ENCODE data around the gene CELSR2. TPM values are rescaled to one million over a fixed set of nuclear protein-coding genes. Genes with fewer than 3 reads are reported as not detected.
A peak's percentile ranks its signal among the peaks of the same experiment; 100 is the strongest.
"Not testable (repeated sequence)": the region's sequence is repeated elsewhere in the genome, so short reads cannot be mapped to it uniquely, and the experiment has no call there.

Gene CELSR2
- total RNA-seq, 1 experiment from 2014 or later, result 0.11 TPM

- no peak overlapping the region for H3K4me3 ChIP-seq
- H3K36me3 ChIP-seq, result peaks cover 45% of the 10 kb centered on the region
- no peak overlapping the region for H3K27ac ChIP-seq
- DNase-seq (ENCODE audit: low read depth in 1 of 2, low spot score in 2 of 2), result peak; percentile 62 to 77
- H3K4me1 ChIP-seq (replicated peaks), result peaks cover 47% of the 10 kb centered on the region
- no peaks in the 10 kb centered on the region for H3K27me3 ChIP-seq (replicated peaks)
- no peaks in the 10 kb centered on the region for H3K9me3 ChIP-seq (replicated peaks)
Measured at GRCh38 chr1:109277434-109278204, 28.3 kb downstream of the CELSR2 start.

- H3K27me3 ChIP-seq (replicated peaks), result no peaks in the 10 kb centered on the region
- no peaks in the 10 kb centered on the region for H3K9me3 ChIP-seq (replicated peaks)
- no peak overlapping the region for H3K4me3 ChIP-seq
- no peak overlapping the region for H3K27ac ChIP-seq
- H3K4me1 ChIP-seq (replicated peaks), result peaks cover 53% of the 10 kb centered on the region
- peaks cover 47% of the 10 kb centered on the region for H3K36me3 ChIP-seq
- DNase-seq (ENCODE audit: low read depth in 1 of 2, low spot score in 2 of 2), result no peak
Measured at GRCh38 chr1:109279615-109280278, 30.4 kb downstream of the CELSR2 start.

GRCh38 chr1:109280862-109281261 lies 31.5 kb downstream of the CELSR2 start:
- Histone ChIP-seq H3K27ac (no peak overlapping the region), H3K9me3 (replicated peaks) (no peaks in the 10 kb centered on the region), H3K4me3 (no peak overlapping the region), H3K36me3 (peaks cover 47% of the 10 kb centered on the region), H3K27me3 (replicated peaks) (no peaks in the 10 kb centered on the region), H3K4me1 (replicated peaks) (peaks cover 42% of the 10 kb centered on the region)
- DNase-seq (ENCODE audit: low read depth in 1 of 2, low spot score in 2 of 2), result peak in 1 of 2 experiments; percentile 40

- Histone ChIP-seq H3K9me3 (replicated peaks) (no peaks in the 10 kb centered on the region), H3K4me3 (peak overlapping the region; percentile 54), H3K27ac (peak overlapping the region; percentile 83; the same call in 1 of the 2 replicates), H3K27me3 (replicated peaks) (no peaks in the 10 kb centered on the region), H3K36me3 (peaks cover 47% of the 10 kb centered on the region), H3K4me1 (replicated peaks) (peaks cover 32% of the 10 kb centered on the region)
- DNase-seq (ENCODE audit: low read depth in 1 of 2, low spot score in 2 of 2), result peak in 1 of 2 experiments; percentile 39
Measured at GRCh38 chr1:109281680-109282496, 32.5 kb downstream of the CELSR2 start.

- Histone ChIP-seq H3K36me3 (peaks cover 43% of the 10 kb centered on the region), H3K27ac (peak overlapping the region; percentile 83), H3K27me3 (replicated peaks) (no peaks in the 10 kb centered on the region)
Measured at GRCh38 chr1:109282497-109282951, 33.2 kb downstream of the CELSR2 start.

GRCh38 chr1:109282952-109283747 lies 33.8 kb downstream of the CELSR2 start, which contains the start of gene PSRC1:
PSRC1 (minus strand) TSS chr1:109283145.
- DNase-seq (ENCODE audit: low read depth in 1 of 2, low spot score in 2 of 2), result peak; percentile 98

More at GRCh38 chr1:109282497-109282951, 33.2 kb downstream of the CELSR2 start:
- peaks cover 27% of the 10 kb centered on the region for H3K4me1 ChIP-seq (replicated peaks)
- DNase-seq (ENCODE audit: low read depth in 1 of 2, low spot score in 2 of 2), result peak in 1 of 2 experiments; percentile 26
- H3K4me3 ChIP-seq, result peak overlapping the region; percentile 54
- no peaks in the 10 kb centered on the region for H3K9me3 ChIP-seq (replicated peaks)

GRCh38 chr1:109283748-109284600 lies 34.6 kb downstream of the CELSR2 start:
- no peaks in the 10 kb centered on the region for H3K27me3 ChIP-seq (replicated peaks)
- no peak for DNase-seq (ENCODE audit: low read depth in 1 of 2, low spot score in 2 of 2)
- H3K27ac ChIP-seq, result peak overlapping the region; percentile 83
- peaks cover 24% of the 10 kb centered on the region for H3K4me1 ChIP-seq (replicated peaks)
- H3K36me3 ChIP-seq, result peaks cover 30% of the 10 kb centered on the region
- peak overlapping the region; percentile 54 for H3K4me3 ChIP-seq
- no peaks in the 10 kb centered on the region for H3K9me3 ChIP-seq (replicated peaks)

More at GRCh38 chr1:109282952-109283747, 33.8 kb downstream of the CELSR2 start, which contains the start of gene PSRC1:
- Histone ChIP-seq H3K4me1 (replicated peaks) (peaks cover 24% of the 10 kb centered on the region), H3K9me3 (replicated peaks) (no peaks in the 10 kb centered on the region), H3K27ac (peak within 1 kb of the TSS; percentile 83), H3K27me3 (replicated peaks) (no peaks in the 10 kb centered on the region), H3K4me3 (peak within 1 kb of the TSS; percentile 54), H3K36me3 (peaks cover 37% of the 10 kb centered on the region)

GRCh38 chr1:109286762-109287161 lies 37.4 kb downstream of the CELSR2 start:
- not testable (repeated sequence) for DNase-seq (ENCODE audit: low read depth in 1 of 2, low spot score in 2 of 2); H3K9me3 ChIP-seq (replicated peaks); H3K27me3 ChIP-seq (replicated peaks); H3K4me3 ChIP-seq; H3K27ac ChIP-seq; H3K36me3 ChIP-seq
- peaks cover 16% of the 10 kb centered on the region for H3K4me1 ChIP-seq (replicated peaks)

GRCh38 chr1:109290137-109290536 lies 40.8 kb downstream of the CELSR2 start:
- Histone ChIP-seq H3K36me3 (no peaks in the 10 kb centered on the region), H3K27me3 (replicated peaks) (no peaks in the 10 kb centered on the region)
- DNase-seq (ENCODE audit: low read depth in 1 of 2, low spot score in 2 of 2), result no peak

GRCh38 chr1:109290998-109291397 lies 41.7 kb downstream of the CELSR2 start:
- no peak for DNase-seq (ENCODE audit: low read depth in 1 of 2, low spot score in 2 of 2)
- Histone ChIP-seq H3K4me1 (replicated peaks) (peaks cover 8% of the 10 kb centered on the region), H3K27ac (no peak overlapping the region), H3K36me3 (no peaks in the 10 kb centered on the region), H3K9me3 (replicated peaks) (no peaks in the 10 kb centered on the region), H3K4me3 (no peak overlapping the region), H3K27me3 (replicated peaks) (no peaks in the 10 kb centered on the region)

More at GRCh38 chr1:109290137-109290536, 40.8 kb downstream of the CELSR2 start:
- Histone ChIP-seq H3K4me1 (replicated peaks) (peaks cover 8% of the 10 kb centered on the region), H3K9me3 (replicated peaks) (no peaks in the 10 kb centered on the region), H3K27ac (no peak overlapping the region), H3K4me3 (no peak overlapping the region)

GRCh38 chr1:109292364-109292763 lies 43.0 kb downstream of the CELSR2 start:
- no peak overlapping the region for H3K4me3 ChIP-seq
- H3K4me1 ChIP-seq (replicated peaks), result peaks cover 8% of the 10 kb centered on the region
- no peak for DNase-seq (ENCODE audit: low read depth in 1 of 2, low spot score in 2 of 2)
- H3K9me3 ChIP-seq (replicated peaks), result no peaks in the 10 kb centered on the region
- no peak overlapping the region for H3K27ac ChIP-seq
- H3K27me3 ChIP-seq (replicated peaks), result no peaks in the 10 kb centered on the region
- no peaks in the 10 kb centered on the region for H3K36me3 ChIP-seq

GRCh38 chr1:109293026-109293425 lies 43.7 kb downstream of the CELSR2 start:
- Histone ChIP-seq H3K4me3 (no peak overlapping the region), H3K36me3 (no peaks in the 10 kb centered on the region), H3K9me3 (replicated peaks) (no peaks in the 10 kb centered on the region), H3K4me1 (replicated peaks) (peaks cover 14% of the 10 kb centered on the region), H3K27me3 (replicated peaks) (no peaks in the 10 kb centered on the region), H3K27ac (no peak overlapping the region)
- DNase-seq (ENCODE audit: low read depth in 1 of 2, low spot score in 2 of 2), result no peak

All from SJSA1 (cell line).